Activated naive CD4-positive, alpha-beta T cell treated with Interleukin-2 at 50 U/mL for 16 hours (primary cell): ENCODE results near the gene TOPBP1.

ENCODE experiments used
- DNase-seq: peaks from one replicate; pipeline ENCODE4 v3.0.0-alpha.2; 2020

The TOPBP1 gene

GRCh38 chr3:133606342-133606741 lies 55.4 kb downstream of the TOPBP1 start:
- DNase-seq: no peak

GRCh38 chr3:133600572-133601081 lies 61.1 kb downstream of the TOPBP1 start:
- no peak for DNase-seq

DNA sequence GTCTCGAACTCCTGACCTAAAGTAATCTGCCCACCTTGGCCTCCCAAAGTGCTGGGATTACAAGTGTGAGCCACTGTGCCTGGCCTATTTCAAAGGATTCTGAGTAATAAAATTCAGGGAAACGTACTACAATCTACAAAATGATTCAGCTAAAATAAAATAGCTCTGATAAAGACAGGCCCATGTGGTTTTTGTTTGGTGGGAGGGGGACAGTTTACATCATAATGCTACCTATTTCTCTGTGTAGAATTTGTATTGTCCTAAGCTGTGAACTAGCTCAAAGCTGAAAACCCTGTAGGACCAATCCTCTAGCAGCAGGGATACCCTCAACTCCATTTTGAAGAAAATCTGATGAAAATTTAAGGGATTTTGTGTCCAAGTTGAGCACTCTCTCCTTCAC lies 62.5 kb downstream of the TOPBP1 start:
- no peak for DNase-seq

DNA sequence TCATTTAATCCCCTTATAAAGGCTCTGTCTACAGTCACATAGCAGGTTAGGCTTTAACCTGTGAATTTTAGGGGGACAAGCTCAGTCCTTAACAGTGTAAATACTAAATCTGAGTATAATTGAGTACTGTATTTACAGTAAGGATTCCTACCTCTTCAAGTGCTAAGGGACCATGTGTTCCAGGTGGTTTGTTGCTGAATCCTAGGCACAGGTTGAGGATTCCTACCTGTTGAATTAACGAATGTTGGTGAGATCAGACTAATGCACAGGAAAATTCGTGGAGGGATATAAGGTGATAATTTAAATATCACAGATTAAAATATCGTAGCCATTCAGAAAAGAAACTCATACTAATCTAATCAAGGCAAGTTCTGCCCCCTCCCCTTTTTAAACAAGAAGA lies 63.3 kb downstream of the TOPBP1 start:
- DNase-seq: no peak

GRCh38 chr3:133595341-133595740 lies 66.4 kb downstream of the TOPBP1 start:
- DNase-seq: peak; percentile 35

GRCh38 chr3:133593243-133593642 lies 68.5 kb downstream of the TOPBP1 start:
- DNase-seq: no peak

GRCh38 chr3:133592843-133593242 lies 68.9 kb downstream of the TOPBP1 start:
- DNase-seq: no peak

- no peak for DNase-seq
Measured at GRCh38 chr3:133591271-133591742, 70.4 kb downstream of the TOPBP1 start.

DNA sequence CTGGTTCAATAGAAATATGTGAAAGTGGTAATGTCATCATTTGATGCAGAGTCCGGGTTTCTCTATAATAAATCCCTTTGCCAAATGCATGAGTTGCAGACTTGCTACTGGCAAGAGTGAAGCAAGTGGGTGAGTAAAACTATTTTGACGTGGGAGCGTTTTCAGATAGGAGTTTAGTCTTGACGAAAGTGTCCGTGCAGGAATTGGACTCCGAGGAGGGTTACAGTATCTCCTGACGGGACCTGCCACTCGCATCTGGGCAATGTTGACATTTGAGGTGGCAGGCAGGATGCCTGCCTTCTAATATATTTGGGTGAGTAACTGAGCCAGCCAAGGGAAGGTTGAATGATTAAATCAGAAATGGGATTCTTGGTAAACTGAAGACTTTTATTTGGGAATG lies 72.2 kb downstream of the TOPBP1 start:
- no peak for DNase-seq

- no peak for DNase-seq
Measured at GRCh38 chr3:133588784-133589465, 72.8 kb downstream of the TOPBP1 start.

DNA sequence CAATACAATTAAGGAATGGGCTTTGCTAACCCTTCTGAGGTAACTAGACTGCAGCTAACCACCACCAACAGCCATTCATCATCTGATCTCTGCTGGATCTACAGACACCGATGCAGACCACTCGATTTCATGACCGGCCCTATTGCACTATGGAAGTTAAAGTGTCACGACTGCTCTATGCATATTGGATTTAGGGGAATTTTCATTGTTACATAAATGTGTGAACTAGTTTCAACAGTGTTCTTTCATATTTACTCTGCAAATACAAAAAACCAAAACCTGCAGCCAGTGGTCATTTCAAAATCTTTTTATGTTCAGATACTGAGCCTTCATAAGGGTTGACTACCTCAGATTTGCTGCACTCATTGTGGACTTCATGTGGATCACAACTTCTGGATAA lies 73.7 kb downstream of the TOPBP1 start:
- DNase-seq: no peak

- no peak for DNase-seq
Measured at GRCh38 chr3:133583396-133583795, 78.3 kb downstream of the TOPBP1 start.

- no peak for DNase-seq
Measured at GRCh38 chr3:133578548-133579191, 83.1 kb downstream of the TOPBP1 start.

DNA sequence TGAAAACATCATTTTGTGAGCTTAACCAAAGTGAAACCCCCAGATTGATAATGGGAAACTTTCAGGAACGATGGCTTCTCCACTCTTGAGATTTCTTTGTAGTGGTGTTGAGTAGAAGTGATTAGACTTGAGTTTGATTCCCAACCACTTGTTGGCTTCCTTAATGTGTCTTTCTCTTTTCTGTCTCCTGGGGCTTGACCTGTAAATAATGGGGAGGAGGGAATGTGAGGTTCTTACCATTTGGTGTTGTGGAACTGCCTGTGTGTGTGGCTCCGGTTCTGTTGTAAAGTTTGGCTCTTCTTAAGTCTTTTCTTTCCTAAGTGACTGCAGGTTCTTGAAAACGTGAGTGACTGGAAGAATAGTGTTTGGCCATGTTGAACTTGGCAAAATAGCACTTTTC lies 85.6 kb downstream of the TOPBP1 start:
- DNase-seq: no peak

- no peak for DNase-seq
Measured at GRCh38 chr3:133575086-133575485, 86.7 kb downstream of the TOPBP1 start.

- DNase-seq: peak; percentile 79
Measured at GRCh38 chr3:133574260-133574881, 87.4 kb downstream of the TOPBP1 start.

- no peak for DNase-seq
Measured at GRCh38 chr3:133573629-133574194, 88.0 kb downstream of the TOPBP1 start, which contains the start of gene CDV3. CDV3 (plus strand) TSS chr3:133573686; CDS start chr3:133574045, 359 bp downstream.

- peak; percentile 100 for DNase-seq
Measured at GRCh38 chr3:133573054-133573628, 88.6 kb downstream of the TOPBP1 start.

- DNase-seq: no peak
Measured at GRCh38 chr3:133572158-133573053, 89.3 kb downstream of the TOPBP1 start.

GRCh38 chr3:133570937-133571320 lies 90.8 kb downstream of the TOPBP1 start:
- DNase-seq: no peak

GRCh38 chr3:133570139-133570936 lies 91.4 kb downstream of the TOPBP1 start:
- no peak for DNase-seq
